GM12892 (cell line): ENCODE data around the gene MSMO1.

ENCODE experiments used
- POLR2A ChIP-seq: IDR thresholded peaks from 2 replicates; pipeline ENCODE4 v1.6.1; 2011; ENCODE audit warnings: low read depth, low read length, control low read depth
- TAF1 ChIP-seq: IDR thresholded peaks from 2 replicates; pipeline ENCODE4 v1.6.1; 2011; ENCODE audit warnings: low read depth, mild to moderate bottlenecking, control low read depth, low read length, borderline replicate concordance

DNA sequence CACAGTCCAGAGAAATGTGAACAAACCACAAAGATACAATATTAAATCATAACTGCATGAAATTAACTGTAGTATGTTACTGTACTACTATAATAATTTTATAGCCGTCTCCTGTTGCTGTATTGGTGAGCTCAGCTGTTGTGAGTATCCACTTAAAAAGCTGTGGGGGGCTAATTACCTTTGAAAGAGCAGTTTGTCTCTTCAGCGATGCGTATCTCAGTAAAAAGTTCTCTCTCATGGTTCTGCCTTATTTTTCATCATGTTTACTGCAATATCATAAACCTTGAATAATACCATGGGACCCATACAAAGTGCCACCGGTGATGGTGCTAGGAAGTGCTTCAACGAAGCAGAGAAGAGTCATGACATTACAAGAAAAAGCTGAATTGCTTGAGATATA lies 8.4 kb upstream of the MSMO1 start:
- no peak for TF ChIP-seq TAF1
- no peak for TF ChIP-seq POLR2A
